Smooth muscle cell (in vitro differentiated cells): ENCODE measurements around the gene DTX1. TPM values are rescaled to one million over a fixed set of nuclear protein-coding genes. Genes with fewer than 3 reads are reported as not detected.

Experiments
- DNase-seq: peaks from one replicate; lab custom pipeline; 2025; ENCODE audit not compliant: unreplicated experiment; lab: John Stamatoyannopoulos, UW
- H2AFZ ChIP-seq: fragments of 200-600 bp; sonication (generic); 2 replicates; pipeline ENCODE4 v1.6.0; 2016; ENCODE audit warnings: antibody characterized with exemption, low read depth, mild to moderate bottlenecking
- H3F3A ChIP-seq: fragments of 200-600 bp; sonication (generic); 2 replicates; pipeline ENCODE4 v1.6.0; 2017; ENCODE audit warnings: antibody characterized with exemption, low read depth
- H3K27ac ChIP-seq: fragments of 200-600 bp; sonication (generic); 2 replicates; pipeline ENCODE4 v1.5.1; 2016; ENCODE audit warnings: low read depth, mild to moderate bottlenecking
- H3K27me3 ChIP-seq: fragments of 200-600 bp; sonication (generic); 2 replicates; pipeline ENCODE4 v1.6.1; 2016; ENCODE audit warnings: low read depth, mild to moderate bottlenecking
- H3K36me3 ChIP-seq: fragments of 200-600 bp; sonication (generic); 2 replicates; pipeline ENCODE4 v1.5.1; 2016; ENCODE audit warnings: low read depth
- H3K4me1 ChIP-seq: fragments of 200-600 bp; sonication (generic); 2 replicates; pipeline ENCODE4 v1.5.1; 2016; ENCODE audit warnings: low read depth
- H3K4me2 ChIP-seq: fragments of 200-600 bp; sonication (generic); 2 replicates; pipeline ENCODE4 v1.6.0; 2016; ENCODE audit warnings: mild to moderate bottlenecking
- H3K4me3 ChIP-seq: fragments of 200-600 bp; sonication (generic); 2 replicates; pipeline ENCODE4 v1.5.1; 2016; ENCODE audit warnings: mild to moderate bottlenecking
- H3K79me2 ChIP-seq: fragments of 200-600 bp; sonication (generic); 2 replicates; pipeline ENCODE4 v1.6.0; 2016; ENCODE audit warnings: low read depth, mild to moderate bottlenecking
- H3K9ac ChIP-seq: fragments of 200-600 bp; sonication (generic); 2 replicates; pipeline ENCODE4 v1.6.0; 2016; ENCODE audit warnings: low read depth
- H3K9me3 ChIP-seq: fragments of 200-600 bp; sonication (generic); replicated peaks from 2 replicates; pipeline ENCODE4 v1.5.1; 2016; ENCODE audit warnings: low read depth
- H4K20me1 ChIP-seq: fragments of 200-600 bp; sonication (generic); 2 replicates; pipeline ENCODE4 v1.6.0; 2016; ENCODE audit warnings: low read depth
- CTCF ChIP-seq: fragments of 200-600 bp; sonication (generic); IDR thresholded peaks from 2 replicates; pipeline ENCODE4 v1.5.1; 2017; ENCODE audit warnings: borderline replicate concordance, mild to moderate bottlenecking, antibody characterized with exemption; ENCODE audit not compliant: insufficient read depth, poor library complexity, severe bottlenecking
- WGBS: methylation state at CpG from one replicate; pipeline ENCODE4 v1.1.7; 2016; ENCODE audit warnings: low lambda C conversion rate; 5-methylcytosine and 5-hydroxymethylcytosine counted together
- polyA plus RNA-seq: library from polyadenylated mRNA; unstranded; fragments of >200 nt; fragmentation: Nextera tagmentation; extraction: Ambion mirVana; gene quantifications from 2 replicates; pipeline ENCODE4 v1.2.1, GENCODE V29; 2016
- total RNA-seq: library from RNA; depleted of rRNA; stranded (reverse); fragments of >200 nt; gene quantifications from 2 replicates; pipeline ENCODE4 v1.2.3, GENCODE V29; 2014

DTX1 gene
- total and polyA plus RNA-seq, 2 experiments from 2014 or later: 0.09 to 1.1 TPM

DNA sequence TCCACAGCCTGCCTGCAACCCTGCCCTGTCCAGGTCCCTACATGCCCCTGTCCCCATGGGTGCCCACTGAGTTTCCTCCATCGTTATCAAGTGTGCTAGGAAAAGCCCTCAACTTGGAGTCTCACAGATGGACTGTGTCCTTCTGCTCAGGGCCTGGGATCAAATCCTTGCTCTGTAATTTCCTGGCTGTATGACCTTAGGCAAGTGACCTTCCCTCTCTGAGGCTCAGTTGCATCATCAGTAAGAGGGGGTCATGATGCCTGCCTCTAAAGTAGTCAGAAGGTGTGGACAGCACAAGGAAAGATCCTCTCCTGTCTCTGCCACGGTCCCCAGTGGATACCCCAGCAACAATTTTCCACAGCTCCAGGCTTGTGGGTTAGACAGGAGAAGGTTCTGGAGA, 56.9 kb downstream of the DTX1 start:
- no peaks in the 10 kb centered on the region for H4K20me1 ChIP-seq
- H3K27me3 ChIP-seq: no peaks in the 10 kb centered on the region
- 74% methylated on average over 2 of the region's 2 CpGs for WGBS

GRCh38 chr12:113114447-113115178, 58.1 kb downstream of the DTX1 start:
- Histone ChIP-seq H3K4me2 (no peak overlapping the region), H3K9me3 (no peaks in the 10 kb centered on the region), H3K4me1 (no peaks in the 10 kb centered on the region), H3K79me2 (no peaks in the 10 kb centered on the region), H2AFZ (no peak overlapping the region), H3K27me3 (no peaks in the 10 kb centered on the region), H4K20me1 (no peaks in the 10 kb centered on the region), H3K27ac (no peak overlapping the region), H3K9ac (no peak overlapping the region), H3F3A (no peaks in the 10 kb centered on the region), H3K4me3 (no peak overlapping the region), H3K36me3 (no peaks in the 10 kb centered on the region)
- 89% methylated on average over 18 of the region's 19 CpGs for WGBS
- TF ChIP-seq CTCF: no peak
- DNase-seq: no peak

More for the DNA sequence above, 56.9 kb downstream of the DTX1 start:
- H3K4me1 ChIP-seq: no peaks in the 10 kb centered on the region
- no peaks in the 10 kb centered on the region for H3K9me3 ChIP-seq
- H3K36me3 ChIP-seq: no peaks in the 10 kb centered on the region
- no peak overlapping the region for H3K27ac ChIP-seq
- no peaks in the 10 kb centered on the region for H3K79me2 ChIP-seq
- H3K4me3 ChIP-seq: no peak overlapping the region
- no peak for DNase-seq
- TF ChIP-seq CTCF: no peak
- no peaks in the 10 kb centered on the region for H3F3A ChIP-seq
- H3K9ac ChIP-seq: no peak overlapping the region
- no peak overlapping the region for H3K4me2 ChIP-seq
- no peak overlapping the region for H2AFZ ChIP-seq

GRCh38 chr12:113115455-113116126, 59.1 kb downstream of the DTX1 start:
- no peaks in the 10 kb centered on the region for H3K79me2 ChIP-seq
- H3K27me3 ChIP-seq: no peaks in the 10 kb centered on the region
- H4K20me1 ChIP-seq: no peaks in the 10 kb centered on the region
- H2AFZ ChIP-seq: no peak overlapping the region
- TF ChIP-seq CTCF: no peak
- H3K36me3 ChIP-seq: no peaks in the 10 kb centered on the region
- H3K4me2 ChIP-seq: no peak overlapping the region
- no peak for DNase-seq
- H3K9ac ChIP-seq: no peak overlapping the region
- no peaks in the 10 kb centered on the region for H3F3A ChIP-seq
- no peak overlapping the region for H3K4me3 ChIP-seq
- WGBS: 89% methylated on average over 22 of the region's 22 CpGs
- no peak overlapping the region for H3K27ac ChIP-seq
- H3K4me1 ChIP-seq: no peaks in the 10 kb centered on the region
- H3K9me3 ChIP-seq: no peaks in the 10 kb centered on the region
